CD1c-positive myeloid dendritic cell (primary cell): ENCODE data around the gene PAK5.
"Not testable (repeated sequence)": the region's sequence is repeated elsewhere in the genome, so short reads cannot be mapped to it uniquely, and the experiment has no call there.

Experiments
- DNase-seq: peaks from one replicate; pipeline ENCODE4 v3.0.0-alpha.2; 2016; ENCODE audit errors: extremely low spot score

The PAK5 gene

DNA sequence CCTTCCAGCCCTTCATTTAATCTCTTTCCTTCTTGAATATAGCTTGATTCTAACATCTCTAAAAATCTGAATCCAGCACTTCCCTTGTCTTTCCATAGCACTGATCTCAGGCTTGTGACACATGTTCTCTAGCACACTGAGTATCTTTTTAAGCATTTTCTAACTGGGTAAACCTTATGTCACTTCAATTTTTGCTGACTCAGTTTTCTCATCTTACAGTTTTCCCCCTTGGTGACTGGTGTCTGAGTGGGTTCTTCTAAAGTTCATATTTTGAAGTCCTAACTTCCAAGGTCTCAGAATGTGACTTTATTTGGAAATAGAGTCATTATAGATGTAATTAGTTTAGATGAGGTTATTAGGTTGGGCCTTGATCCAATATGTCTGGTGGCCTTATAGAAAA lies 153.9 kb downstream of the PAK5 start:
- no peak for DNase-seq

DNA sequence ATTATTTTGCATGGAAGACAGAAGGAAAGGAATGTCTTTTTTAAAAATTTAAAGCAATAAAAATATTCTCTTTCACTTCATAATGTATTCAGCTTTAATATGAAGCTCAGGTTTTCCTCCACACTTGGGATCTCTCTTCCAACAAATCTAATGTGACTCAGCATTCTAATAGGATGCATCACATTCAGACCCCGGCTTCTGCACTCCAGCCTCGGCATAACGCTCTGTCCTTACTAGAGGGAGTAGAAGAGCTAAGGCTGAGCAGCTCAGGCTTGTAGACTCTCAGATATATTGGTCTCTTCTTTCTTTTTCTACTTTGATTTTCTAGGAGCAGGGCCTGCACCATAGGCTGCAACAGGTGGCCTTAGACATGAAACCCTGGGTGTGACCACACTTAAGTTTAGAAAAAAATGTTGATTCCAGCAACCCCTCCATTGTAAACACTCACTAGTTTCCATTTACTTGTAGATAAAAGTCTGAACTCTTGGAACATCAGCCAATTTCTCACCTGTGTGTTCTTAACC lies 161.7 kb downstream of the PAK5 start:
- DNase-seq: no peak

DNA sequence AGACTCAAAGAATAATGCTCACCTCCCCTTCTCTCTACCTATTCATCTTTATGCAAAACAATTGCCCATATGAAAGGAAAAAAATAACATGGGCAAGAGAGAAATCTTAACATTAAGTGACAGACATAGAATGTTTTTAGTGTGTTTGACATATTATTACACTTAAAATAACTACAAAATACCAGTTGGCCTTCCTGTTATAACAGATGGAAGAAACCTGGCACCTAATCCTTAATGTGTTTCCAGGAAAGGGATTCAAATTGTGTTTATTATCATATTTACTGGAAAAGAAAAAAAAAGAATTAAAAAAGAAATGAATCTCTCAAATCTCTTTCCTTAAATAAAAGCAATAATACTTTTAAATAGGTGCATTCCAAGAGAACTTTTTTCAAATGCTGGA lies 165.9 kb downstream of the PAK5 start:
- no peak for DNase-seq

DNA sequence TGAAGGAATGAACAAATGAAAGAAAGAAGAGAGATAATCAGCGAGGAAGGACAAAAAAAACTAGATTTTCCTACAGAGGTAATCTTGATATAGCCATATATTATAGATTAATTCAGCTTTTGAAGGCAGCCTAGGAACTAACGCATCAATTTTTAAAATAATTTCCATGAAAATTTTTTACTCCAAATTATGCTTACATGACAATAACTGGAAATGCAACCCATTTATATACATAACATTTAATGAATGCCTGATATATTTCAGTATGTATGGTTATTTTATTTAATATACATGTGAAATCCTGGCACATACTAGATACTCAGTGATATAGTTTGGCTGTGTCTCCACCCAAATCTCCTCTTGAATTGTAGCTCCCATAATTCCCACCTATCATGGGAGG lies 166.8 kb downstream of the PAK5 start:
- DNase-seq: no peak

DNA sequence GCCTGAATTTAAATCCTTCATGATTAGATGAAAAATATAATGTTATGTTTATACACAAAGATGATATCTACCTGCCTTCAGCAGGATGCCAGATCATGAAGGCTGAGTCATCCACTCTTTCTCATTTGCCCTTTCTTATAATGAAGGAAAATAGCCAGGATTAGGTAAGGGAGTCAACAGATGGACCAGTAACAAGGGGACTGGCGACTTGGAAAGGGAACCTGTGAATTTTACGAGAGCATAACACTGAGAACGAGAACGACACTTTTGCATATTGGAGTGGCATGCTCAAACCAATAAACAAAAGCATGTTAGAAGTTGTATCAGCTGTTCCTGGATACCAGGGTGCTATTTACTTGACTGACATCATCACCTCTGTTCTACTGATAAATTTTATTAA lies 170.5 kb downstream of the PAK5 start:
- no peak for DNase-seq

DNA sequence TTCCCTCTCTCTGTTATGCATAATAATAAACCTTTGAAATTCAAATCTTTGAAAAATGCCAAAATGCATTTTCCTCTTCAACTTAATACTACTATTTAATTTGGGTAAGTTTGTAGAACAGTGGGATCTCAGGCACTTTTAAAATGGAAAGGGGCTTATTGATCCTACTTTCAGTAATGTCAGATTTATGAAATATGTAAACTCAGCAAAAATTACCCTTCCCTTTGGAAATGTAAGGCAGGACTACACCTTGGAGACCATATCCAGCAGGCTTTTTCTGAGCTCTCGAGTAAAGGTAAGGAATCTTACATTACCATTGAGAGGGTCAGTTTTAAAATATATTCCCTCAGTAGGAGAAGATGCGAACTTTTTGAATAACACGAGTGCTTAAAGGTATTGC lies 175.5 kb downstream of the PAK5 start:
- no peak for DNase-seq

DNA sequence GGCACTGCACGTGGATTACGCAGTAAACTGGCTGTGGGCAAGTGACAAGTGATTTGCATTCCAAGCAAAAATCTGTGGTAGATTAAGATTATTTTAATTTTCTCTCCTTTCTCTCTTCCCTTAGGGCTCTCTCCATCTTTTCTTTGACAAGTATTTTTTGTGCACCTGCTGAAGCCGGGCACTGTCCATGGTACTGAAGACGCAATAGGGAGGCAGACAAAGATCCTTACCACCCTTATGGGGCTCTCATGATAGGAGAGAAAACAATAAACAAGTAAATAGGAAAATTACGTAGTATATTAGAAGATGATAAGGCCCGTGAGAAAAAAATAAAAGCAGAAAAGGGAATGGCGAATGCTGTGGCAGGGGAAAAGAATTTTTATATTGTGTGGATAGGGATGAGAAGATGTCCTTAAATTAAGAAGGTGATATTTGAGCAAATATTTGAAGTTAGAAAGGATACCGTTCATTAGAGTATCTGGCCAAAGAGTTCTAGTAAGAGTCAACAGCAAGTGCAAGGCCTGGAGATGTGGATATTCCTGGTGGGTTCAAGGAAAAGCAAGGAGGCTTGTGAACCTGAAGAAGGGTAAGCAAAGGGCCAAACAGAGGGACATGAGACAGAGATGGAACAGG lies 178.5 kb downstream of the PAK5 start:
- no peak for DNase-seq

DNA sequence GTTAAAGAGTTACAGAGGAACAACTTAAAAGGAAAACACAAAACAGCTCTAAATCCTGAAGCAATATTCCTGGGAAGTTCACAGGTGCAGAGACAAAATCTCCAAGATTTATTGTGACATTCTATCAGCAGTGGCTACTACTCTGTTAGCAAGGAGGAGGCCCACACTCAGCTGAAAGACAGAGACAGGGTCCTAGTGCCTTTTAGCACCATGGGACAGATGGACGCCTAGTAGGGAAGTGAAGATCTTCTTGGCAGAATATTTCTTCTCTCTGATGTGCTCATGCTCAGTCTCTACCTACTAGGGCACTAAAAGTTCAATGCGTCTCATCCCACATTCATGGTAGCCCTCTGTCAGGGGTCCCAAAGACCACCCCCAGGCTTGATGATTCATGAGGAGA lies 191.1 kb downstream of the PAK5 start:
- no peak for DNase-seq

DNA sequence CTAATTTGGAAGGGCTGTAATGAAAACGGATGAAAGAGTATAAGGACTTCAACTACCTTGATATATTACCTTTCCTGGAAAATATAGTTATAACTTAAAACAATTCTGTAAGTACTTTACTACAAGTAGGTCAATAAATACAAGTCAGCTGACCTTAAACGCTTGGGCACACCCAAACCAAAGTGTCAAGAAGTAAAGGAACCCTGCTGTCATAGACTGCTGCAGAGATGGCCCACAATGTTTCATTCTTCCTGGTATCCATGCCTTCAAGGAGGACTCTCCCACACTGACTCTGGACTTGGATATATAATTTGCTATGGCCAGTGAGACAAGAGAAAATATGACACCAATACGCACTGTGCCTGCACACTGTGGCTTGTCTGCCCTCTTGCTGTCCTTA lies 192.5 kb downstream of the PAK5 start:
- no peak for DNase-seq

DNA sequence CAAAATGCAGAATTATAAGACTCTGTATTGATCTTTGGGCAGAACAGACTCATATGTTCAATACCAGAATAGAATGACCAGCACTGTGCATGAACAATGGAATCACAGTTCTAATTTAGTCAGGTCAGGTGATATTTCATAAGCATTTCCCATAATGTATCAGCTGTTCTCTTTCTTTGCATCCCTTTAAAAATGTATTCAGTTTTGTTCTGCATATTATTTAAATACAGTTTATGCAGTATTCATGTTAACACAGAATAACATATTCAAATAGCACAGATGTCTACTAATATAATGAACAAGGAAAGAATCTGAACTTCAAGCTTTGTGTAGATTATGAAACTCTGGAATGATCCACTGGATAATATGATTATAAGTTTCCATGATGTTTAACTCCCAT lies 196.0 kb downstream of the PAK5 start:
- DNase-seq: no peak

DNA sequence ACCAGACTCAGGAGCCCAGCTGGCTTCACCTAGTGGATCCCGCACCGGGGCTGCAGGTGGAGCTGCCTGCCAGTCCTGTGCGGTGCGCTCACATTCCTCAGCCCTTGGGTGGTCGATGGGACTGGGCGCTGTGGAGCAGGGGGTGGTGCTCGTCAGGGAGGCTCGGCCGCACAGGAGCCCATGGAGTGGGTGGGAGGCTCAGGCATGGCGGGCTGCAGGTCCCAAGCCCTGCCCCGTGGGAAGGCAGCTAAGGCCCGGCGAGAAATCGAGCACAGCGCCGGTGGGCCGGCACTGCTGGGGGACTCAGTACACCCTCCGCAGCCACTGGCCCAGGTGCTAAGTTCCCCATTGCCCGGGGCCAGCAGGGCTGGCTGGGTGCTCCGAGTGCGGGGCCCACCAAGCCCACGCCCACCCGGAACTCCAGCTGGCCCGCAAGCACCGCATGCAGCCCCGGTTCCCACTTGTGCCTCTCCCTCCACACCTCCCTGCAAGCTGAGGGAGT lies 197.3 kb downstream of the PAK5 start:
- DNase-seq: not testable (repeated sequence)

DNA sequence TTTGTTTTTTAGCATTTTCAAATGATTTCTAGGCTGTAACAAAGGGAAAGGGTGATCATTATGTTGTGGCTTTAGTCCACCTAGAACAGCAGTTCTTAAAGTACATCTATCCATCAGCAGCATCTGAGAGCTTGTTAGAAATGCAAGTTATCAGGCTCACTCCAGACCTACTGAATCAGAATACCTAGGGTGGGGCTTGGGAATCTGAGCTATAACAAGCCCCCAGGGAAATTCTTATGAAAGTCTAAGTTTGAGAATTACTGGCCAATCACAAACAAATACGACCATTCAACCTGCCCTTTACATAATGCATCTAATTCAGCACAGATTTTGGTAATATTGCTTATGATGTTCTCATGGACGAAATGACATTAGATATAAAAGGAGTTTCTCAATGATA lies 201.0 kb downstream of the PAK5 start:
- DNase-seq: no peak

DNA sequence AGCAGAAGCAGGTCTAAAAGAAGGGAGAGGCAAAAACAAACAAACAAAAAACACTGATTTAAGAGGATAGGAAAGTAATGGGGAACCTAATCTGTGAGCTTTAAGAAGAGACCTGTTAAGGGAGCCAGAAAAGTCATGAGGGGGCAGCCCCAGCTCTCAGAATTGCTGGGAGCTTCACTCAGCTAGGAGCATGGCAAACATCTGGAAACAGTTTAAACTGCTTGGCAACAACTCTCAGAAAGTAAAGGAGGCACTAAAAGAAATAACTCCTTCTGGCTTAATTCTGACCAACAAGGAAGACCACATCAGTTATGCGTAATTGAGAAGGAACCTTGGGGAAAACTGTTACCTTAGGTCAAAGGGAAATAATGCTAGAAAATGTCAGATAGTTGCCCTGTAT lies 203.1 kb downstream of the PAK5 start:
- no peak for DNase-seq

DNA sequence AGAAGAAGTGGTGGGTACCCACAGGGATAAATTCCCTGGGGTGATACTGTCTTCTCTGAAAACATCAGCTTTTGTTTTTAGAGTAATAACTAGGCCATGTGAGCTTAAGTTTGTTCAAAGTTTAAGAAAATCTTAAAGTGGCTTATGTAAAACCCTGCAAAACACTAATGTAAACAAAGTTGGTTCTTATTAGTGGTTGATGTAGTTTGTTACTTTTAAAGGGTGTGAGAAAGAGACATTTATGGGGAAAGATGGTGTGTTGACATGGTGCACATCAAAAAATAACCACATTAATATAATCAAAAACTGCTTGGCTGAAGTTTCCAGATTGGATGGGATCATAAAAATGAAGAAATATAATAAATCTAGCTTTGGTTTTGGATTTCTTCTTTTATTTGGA lies 204.5 kb downstream of the PAK5 start:
- DNase-seq: no peak

DNA sequence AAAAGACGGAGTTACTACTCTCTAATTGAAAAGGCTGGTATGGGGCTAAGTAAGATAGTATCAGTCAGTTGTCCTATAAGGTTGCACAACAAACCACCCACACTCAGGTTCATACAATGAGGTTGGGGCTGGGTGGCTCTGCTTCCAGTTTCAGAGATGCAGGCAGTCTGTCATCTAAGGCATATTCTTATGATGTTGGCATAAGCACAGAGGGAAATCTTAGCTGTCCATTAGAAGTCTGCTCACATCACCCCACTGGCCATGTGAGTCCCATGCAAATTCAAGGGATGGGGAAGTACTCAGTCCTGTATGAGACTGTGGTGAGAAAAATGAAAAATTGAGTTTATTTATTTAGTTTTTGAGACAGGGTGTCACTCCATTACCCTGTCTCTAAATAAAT lies 205.9 kb downstream of the PAK5 start:
- peak; percentile 70 for DNase-seq

DNA sequence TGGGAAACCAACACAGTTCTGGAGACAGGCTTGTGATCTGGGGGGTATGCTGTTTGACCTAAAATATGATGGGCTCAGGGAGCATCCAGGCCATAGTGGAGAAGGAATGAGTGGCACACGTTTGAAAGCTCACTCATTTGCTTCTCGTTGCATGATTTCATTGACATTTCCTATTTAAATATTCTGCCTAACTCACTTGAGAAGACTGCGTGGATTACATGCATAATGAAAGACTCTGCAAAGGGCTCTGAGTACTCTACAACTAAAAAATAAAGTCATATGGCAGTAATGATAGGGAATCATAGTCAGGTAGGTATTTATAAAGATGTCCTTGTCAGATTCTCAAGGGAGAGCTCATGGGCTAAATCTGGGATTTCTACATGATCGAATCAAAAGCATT lies 206.6 kb downstream of the PAK5 start:
- DNase-seq: no peak

DNA sequence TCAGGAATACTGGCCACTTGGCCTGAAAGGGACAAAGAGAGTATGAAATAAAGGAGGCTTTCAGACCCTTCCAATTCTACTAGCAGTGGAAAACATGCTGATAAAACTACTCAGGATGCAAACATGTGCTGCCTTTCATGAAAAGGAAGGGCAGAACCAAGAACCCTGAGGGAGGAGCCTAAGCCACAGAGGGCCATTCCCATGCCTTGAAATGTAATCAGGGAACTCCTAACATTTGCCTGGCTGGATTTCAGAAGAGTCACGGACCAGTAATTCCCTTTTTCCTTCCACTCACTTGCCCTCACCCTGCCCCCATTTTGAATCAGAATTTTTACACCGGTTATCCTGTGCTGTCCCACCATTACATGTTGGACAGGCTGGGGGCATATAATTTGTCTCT lies 208.3 kb downstream of the PAK5 start:
- peak; percentile 38 for DNase-seq

DNA sequence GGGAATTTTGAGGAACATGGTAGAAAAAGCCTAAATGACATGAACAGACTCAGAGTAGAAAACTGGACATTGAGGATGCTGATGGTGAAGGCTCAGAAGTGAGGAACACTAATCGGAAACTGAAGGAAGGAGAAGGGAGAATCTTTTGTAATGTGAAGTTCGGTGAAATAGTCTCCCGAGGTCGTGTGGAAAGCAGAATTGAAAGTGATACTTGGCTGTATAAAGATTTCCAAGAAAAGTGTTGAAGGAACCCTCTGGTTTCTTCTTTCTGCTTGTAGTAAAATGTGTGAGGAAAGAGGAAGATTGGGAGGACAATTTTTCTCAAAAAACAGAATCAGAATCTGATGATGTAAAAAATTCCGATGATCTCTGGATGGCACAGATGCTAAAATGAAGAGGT lies 209.0 kb downstream of the PAK5 start:
- peak; percentile 72 for DNase-seq

DNA sequence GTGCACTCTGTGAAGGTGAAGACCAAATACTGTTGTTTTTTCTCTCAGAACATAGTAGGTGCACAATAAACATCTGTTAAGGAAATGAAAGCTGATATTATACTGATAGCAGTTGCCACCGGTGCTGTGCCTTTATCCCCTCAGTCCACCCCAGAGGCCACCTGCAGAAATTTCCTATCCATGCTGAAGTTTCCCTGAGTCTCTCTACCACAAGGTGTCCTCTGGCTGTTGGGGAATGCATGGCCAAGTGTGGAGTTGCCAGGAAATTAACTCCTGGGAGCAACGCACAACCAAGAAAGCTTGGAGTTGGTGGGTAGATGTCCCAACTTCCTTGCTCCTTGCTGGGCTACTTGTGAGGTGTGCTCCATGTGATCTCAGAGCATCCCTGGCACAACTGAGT lies 210.3 kb downstream of the PAK5 start:
- DNase-seq: no peak

DNA sequence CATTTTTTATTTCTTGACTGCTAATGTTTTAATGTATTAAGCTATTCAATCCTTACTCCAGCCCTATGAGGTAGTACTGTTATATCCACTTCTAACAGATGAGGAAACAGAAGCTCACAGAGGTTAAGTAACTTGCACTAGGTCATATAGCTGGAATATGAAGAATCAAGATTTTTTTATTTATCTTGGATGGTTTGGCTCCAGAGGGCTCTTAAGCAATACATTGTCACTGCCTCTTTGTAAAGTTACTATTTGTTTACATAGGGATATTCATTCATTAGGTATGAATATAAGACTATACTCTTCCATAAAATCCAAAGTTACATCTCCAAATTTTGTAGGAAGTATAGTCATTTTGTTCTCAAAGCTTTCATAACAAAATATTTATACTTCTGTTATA lies 210.7 kb downstream of the PAK5 start:
- DNase-seq: no peak

DNA sequence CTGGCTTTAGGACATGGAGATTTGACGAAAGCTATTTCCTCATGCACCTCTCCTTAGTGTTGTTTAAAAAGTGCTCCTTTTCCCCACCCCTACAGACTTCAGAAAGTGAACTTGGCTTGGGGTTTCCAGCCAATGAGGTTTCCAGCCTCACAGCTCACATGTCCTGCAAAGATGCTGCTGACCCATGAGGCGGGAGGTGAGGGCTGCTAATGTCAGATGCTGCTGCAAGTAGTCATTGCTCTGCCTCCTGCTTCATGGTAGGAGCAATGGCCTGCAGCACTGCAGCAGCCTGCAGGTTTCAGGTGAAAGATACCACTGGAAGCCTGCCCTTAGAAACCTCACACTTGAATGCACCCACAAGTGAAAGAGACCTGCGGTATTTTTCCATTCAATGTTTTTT lies 211.7 kb downstream of the PAK5 start:
- DNase-seq: no peak

DNA sequence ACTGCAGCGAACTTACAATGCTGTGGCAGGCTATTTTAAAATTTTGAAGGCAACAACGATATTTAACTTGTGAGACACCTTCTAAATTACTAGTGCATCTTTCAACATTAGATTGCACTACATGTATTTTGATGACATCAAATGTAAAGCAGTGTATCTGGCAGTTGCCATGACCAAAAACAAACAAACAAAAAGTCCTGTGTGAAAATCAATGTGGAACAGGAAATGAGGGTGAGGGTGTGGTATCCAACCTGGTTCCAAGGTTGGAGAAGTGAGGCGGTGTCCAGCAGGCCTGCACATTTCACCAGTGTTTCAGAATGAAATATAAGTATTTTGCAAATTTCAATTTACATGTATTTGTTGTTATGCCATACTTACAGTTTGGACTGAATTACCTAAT lies 212.5 kb downstream of the PAK5 start:
- peak; percentile 53 for DNase-seq

DNA sequence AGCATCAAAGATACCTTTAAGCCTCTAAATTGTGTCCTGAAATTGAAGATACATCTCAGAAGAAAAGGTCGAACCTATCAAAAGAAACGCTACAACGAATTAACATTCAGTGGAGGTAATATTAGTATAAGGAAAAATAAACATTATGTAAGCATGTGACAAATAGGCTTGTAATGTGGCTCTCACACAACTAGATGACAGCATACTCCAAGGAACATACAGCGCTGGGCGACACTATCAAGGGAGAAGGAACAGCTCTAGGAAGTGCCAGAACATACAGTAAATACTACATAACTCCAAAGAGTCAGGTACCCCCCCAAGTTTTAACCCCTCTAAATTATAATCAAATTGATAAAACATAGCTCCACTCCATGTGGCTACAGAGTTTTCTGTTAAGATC lies 220.9 kb downstream of the PAK5 start:
- peak; percentile 73 for DNase-seq

DNA sequence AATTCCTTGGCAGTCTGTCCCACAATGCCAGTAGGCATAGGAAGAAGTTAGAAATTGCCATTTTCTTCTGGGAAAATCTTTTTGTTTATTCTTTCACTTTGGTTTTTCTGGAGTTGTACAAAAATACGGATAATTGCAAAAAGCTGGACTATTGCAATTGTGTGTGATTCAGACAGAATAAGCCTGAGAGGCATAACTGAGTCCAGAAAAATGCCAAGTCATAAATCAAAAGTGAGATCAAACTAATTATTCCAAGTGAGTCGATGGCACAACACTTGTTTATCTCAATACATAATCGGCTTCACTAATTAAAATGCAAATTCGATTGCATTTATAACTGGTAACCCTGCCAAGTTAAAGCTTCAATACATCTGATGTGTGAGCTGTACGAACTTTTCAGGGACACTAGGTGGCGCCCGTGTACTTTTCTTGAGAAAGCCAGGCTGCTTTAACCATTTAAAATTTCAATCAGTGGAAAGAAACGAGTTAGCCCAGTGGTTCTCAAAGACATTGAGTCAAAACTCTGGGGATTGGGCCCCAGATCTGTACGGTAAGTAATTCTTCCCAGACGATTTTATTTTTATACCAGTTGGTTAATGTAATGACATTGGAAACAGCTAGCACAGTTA lies 221.9 kb downstream of the PAK5 start:
- peak; percentile 84 for DNase-seq
